Nephron progenitor cell (in vitro differentiated cells): ENCODE results near the gene BBIP1.

Experiments
- DNase-seq: peaks from one replicate; pipeline ENCODE4 v3.0.0; 2021
- H3K27ac Mint-ChIP-seq: 2 replicates; pipeline ENCODE4 v1.8.0; 2021; ENCODE audit warnings: mild to moderate bottlenecking, moderate library complexity, mixed read lengths
- H3K27me3 Mint-ChIP-seq: 2 replicates; pipeline ENCODE4 v1.8.0; 2021; ENCODE audit warnings: mild to moderate bottlenecking, low read depth, mixed read lengths; ENCODE audit not compliant: poor library complexity
- H3K36me3 Mint-ChIP-seq: 2 replicates; pipeline ENCODE4 v1.8.0; 2021; ENCODE audit warnings: low read depth, mixed read lengths
- H3K4me1 Mint-ChIP-seq: 2 replicates; pipeline ENCODE4 v1.8.0; 2021; ENCODE audit warnings: mixed read lengths
- H3K4me3 Mint-ChIP-seq: 2 replicates; pipeline ENCODE4 v1.8.0; 2021; ENCODE audit warnings: mild to moderate bottlenecking, moderate library complexity, mixed read lengths
- H3K9me3 Mint-ChIP-seq: 2 replicates; pipeline ENCODE4 v1.8.0; 2021; ENCODE audit warnings: mild to moderate bottlenecking, moderate library complexity, mixed read lengths
- CTCF ChIP-seq: fragments of 200-600 bp; sonication (generic); IDR thresholded peaks from 2 replicates; pipeline ENCODE4 v1.5.0; 2021; ENCODE audit warnings: antibody characterized with exemption

BBIP1 gene

GRCh38 chr10:110876000-110876399 lies 43.0 kb downstream of the BBIP1 start:
- peaks cover 20% of the 10 kb centered on the region for H3K4me1 Mint-ChIP-seq
- H3K9me3 Mint-ChIP-seq: no peaks in the 10 kb centered on the region
- H3K27me3 Mint-ChIP-seq: no peaks in the 10 kb centered on the region
- H3K36me3 Mint-ChIP-seq: peaks cover 39% of the 10 kb centered on the region
- TF ChIP-seq CTCF: no peak
- no peak overlapping the region for H3K4me3 Mint-ChIP-seq
- H3K27ac Mint-ChIP-seq: no peak overlapping the region
- no peak for DNase-seq

- no peak for DNase-seq
Observed at GRCh38 chr10:110873951-110874350, 45.0 kb downstream of the BBIP1 start.

GRCh38 chr10:110872984-110873923 lies 45.7 kb downstream of the BBIP1 start:
- H3K36me3 Mint-ChIP-seq: peaks cover 29% of the 10 kb centered on the region
- H3K27me3 Mint-ChIP-seq: no peaks in the 10 kb centered on the region
- H3K27ac Mint-ChIP-seq: peak overlapping the region; percentile 98
- peaks cover 41% of the 10 kb centered on the region for H3K4me1 Mint-ChIP-seq
- H3K4me3 Mint-ChIP-seq: peak overlapping the region; percentile 95
- DNase-seq: no peak
- no peak for TF ChIP-seq CTCF
- no peaks in the 10 kb centered on the region for H3K9me3 Mint-ChIP-seq

More at GRCh38 chr10:110873951-110874350, 45.0 kb downstream of the BBIP1 start:
- no peak for TF ChIP-seq CTCF
- Mint-ChIP-seq H3K27ac (no peak overlapping the region), H3K4me1 (peaks cover 41% of the 10 kb centered on the region), H3K4me3 (peak overlapping the region; percentile 95), H3K27me3 (no peaks in the 10 kb centered on the region), H3K36me3 (peaks cover 34% of the 10 kb centered on the region), H3K9me3 (no peaks in the 10 kb centered on the region)

- Mint-ChIP-seq H3K4me1 (peaks cover 47% of the 10 kb centered on the region), H3K27me3 (no peaks in the 10 kb centered on the region), H3K9me3 (no peaks in the 10 kb centered on the region), H3K4me3 (peak overlapping the region; percentile 95), H3K27ac (peak overlapping the region; percentile 98), H3K36me3 (peaks cover 20% of the 10 kb centered on the region)
- peak; percentile 86 for DNase-seq
- no peak for TF ChIP-seq CTCF
Observed at GRCh38 chr10:110872145-110872983, 46.6 kb downstream of the BBIP1 start.

GRCh38 chr10:110871298-110872084 lies 47.5 kb downstream of the BBIP1 start, which contains the start of gene PDCD4:
Gene PDCD4, plus strand, starts transcription at chr10:110871928. Its CDS starts 4,100 bp downstream, at chr10:110876028.
- Mint-ChIP-seq H3K27ac (peak within 1 kb of the TSS; percentile 98), H3K4me1 (peaks cover 55% of the 10 kb centered on the region), H3K36me3 (peaks cover 15% of the 10 kb centered on the region), H3K9me3 (no peaks in the 10 kb centered on the region), H3K27me3 (no peaks in the 10 kb centered on the region), H3K4me3 (peak within 1 kb of the TSS; percentile 95)
- DNase-seq: peak; percentile 100
- no peak for TF ChIP-seq CTCF
